HG03521 (cell line): ENCODE measurements around the gene ITCH.

ENCODE experiments used
- ATAC-seq: cut with Tn5 transposase; IDR thresholded peaks from one replicate; pipeline ENCODE4 v1.9.1; 2021; ENCODE audit warnings: mild to moderate bottlenecking, moderate library complexity; ENCODE audit not compliant: unreplicated experiment

ITCH gene

DNA sequence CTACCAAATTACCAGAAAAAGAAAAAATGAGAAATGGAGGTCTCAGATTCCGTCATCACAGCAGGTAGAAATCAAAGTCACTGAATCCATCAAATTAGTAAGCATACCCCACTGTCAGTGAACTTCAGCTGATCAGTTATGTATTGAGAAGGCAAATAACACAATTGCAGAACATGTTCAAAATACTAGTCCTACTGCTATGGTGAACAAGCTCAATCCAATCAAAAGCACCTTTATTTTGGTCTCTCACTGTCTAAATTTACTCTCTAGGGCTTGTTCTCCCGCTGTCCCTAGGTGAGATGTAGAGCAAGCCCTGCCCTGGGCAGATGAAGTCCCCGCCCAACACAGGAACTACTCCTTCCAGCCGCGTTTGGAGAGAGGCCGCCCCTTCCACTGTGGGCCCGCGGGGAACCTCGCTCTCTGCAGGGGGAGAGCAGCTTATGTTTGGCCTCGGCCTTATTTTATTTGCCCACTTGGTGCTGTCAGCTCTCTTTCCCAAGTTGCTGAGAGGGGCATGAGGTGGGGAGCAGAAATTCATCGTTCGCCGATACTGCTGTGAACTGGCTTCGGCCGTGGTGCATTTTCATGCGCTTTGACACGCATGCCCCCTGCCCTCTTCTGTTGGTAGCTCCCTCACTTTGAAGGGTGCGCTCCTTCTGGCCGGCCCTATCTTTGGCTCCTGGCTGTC lies 181.2 kb downstream of the ITCH start:
- no peak for ATAC-seq

DNA sequence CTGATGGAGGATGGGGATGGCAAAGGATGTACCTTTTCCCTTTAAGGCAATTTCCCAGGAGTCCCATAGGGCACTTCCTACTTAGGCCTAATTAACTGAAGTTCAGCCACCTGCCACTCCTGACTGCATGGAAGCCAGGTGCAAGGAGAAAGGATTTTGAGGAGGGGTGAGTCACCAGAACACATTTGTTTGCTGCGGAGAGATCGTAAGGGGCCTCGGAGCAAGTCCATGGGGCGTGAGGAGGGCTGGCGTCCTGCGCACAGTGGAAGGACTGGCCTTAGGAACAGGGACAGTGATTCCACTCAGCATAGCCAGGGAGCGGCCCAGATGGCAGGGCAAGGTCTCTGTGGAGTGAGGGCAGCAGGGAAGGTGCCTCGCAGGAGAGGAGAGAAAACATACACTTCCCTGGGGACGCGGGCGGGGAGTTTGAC lies 183.7 kb downstream of the ITCH start:
- no peak for ATAC-seq

GRCh38 chr20:34547844-34548613 lies 185.0 kb downstream of the ITCH start:
- ATAC-seq: no peak

- ATAC-seq: no peak
These were observed 186.3 kb downstream of the ITCH start for GRCh38 chr20:34549291-34549928.

DNA sequence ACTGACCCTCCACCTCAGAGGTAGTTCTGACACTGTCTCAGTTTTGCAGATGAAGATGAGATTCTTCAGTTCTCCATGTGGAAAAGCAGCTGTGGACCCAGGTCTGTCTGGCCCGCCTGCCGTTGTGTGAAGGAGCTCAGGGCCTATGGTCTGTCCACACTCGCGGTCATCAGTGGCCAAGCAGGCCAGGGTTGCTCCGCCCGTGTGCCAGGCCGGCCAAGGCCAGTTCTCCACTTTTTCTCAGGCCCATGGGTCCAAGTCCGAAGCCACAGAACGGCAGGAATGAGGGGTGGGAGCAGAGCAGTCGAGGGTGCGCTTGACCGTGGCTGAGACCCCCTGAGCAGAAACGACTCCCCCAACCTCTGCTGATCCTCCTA lies 186.8 kb downstream of the ITCH start:
- no peak for ATAC-seq

DNA sequence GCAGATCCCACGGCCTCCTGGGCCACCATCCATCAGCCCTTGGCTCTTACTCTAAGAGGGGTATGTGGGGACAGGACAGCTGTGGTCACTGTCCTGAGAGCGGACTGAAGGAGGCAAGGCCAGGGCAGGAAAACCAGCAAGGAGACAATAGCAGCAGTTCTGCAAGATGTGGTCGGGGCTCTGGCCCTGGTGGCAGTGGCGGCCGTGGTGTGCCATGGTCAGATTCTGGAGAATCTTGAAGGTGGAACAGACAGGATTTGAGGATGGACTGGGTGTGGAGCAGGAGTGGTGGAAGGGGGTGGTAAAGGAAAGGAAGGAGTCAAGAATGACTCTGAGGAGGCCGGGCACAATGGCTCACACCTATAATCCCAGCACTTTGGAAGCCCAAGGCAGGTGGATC lies 189.5 kb downstream of the ITCH start:
- ATAC-seq: no peak

DNA sequence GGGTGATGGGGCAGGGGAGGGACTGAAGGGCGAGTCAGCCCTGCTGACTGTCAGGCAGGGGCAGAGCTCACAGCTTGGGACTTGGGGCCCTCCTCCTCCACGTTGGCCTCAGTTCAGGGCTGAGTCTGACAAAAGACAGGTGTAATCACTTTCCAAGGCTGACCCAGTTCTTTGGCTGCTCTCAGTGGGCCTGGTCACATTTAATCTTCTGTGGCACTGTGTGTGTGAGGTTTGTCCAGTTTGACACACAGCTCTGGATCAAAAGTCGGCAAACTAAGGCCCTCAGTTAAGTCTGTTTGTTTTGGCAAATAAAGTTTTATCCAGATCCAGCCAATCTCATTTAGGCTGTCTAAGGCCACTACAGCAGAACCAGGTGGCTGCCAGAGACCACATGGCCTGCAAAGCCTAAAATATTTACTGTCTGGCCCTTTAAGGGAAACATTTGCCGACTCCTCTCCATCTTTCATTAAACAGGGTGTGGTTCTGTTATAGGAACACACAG lies 190.3 kb downstream of the ITCH start:
- ATAC-seq: no peak

DNA sequence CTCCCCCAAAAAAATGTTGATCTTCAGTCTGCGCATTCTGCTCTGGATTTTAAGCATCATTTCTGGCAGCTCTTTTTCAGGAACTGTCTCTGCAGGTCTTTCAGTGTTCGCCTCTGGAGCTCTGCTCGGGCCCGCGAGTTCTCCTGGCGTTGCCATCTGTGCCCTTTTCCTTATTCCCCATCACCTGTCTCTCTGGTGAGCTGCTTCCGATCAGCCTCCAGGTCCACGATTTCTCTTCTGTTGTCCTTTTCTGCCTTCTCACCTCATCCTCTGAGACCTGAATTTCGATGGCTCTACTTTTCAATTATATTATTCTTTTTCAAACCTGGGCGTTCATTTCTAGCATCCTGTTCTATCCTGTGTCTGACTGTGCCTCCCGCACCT lies 194.9 kb downstream of the ITCH start:
- ATAC-seq: no peak

DNA sequence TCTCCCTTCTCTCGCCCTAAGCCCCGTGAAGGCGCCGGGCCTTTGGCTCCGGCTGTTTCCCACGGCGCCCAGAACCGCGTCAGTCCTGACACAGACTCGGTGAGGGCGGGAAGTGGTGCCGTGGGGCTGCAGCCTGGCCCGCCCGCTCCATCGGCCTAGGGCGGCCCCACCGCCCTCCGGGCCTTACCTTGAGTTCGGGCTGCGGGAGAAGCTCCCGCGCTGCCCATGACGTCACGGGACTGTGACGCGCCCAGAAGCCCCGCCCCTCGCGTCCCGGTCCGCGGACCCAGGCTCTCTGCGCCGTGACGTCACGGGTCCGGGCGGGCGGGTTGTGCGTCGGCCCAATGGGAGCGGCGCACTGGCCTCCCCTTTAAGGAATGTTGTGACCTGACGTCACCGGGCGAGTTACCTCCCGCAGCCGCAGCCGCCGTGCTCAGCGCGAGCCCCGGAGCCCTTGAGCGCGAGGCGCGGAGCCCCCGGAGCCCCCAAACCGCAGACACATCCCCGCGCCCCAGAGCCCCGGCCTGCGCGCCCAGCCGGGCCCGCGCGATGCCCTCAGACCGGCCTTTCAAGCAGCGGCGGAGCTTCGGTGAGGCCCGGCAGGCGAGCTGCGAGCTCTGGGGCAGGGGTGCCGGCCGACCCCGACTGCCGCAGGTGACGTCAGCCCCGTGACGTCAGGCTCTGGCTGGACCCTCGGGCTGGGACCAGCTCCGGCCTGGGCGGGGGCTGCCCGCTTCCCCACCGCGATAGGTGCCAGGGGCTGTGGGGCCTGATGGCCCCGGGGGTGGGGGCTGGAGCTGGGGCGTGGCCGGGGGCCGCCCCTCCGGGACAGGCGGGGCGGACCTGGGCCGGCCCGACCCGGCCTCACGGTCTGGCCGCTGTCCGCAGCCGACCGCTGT lies 195.5 kb downstream of the ITCH start, which contains the start of gene MAP1LC3A:
TSS of gene MAP1LC3A (plus strand) at position 399 of the 899 bp plus-strand sequence. CDS start at position 550, 151 bp downstream.
- peak; percentile 60 for ATAC-seq

GRCh38 chr20:34559311-34560140 lies 196.5 kb downstream of the ITCH start:
- no peak for ATAC-seq

DNA sequence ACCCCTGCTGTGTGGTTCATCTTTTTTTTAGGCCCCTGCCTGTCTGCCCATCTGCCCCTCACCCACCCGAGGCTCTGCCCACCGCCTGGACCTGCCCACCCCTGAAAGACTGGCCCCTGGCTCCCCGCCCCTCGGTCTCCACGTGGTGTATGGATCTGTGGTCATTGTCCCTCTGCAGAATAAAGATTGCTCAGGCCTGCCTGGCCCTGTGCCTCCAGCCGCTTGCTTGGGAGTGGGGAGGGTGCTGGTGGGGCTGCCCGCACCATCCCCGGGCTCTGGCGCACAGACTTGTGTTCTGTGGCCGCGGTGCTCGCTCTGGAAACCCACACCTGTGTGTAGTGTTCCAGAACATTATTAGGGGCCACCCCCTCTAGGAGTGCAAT lies 197.1 kb downstream of the ITCH start:
- ATAC-seq: no peak

DNA sequence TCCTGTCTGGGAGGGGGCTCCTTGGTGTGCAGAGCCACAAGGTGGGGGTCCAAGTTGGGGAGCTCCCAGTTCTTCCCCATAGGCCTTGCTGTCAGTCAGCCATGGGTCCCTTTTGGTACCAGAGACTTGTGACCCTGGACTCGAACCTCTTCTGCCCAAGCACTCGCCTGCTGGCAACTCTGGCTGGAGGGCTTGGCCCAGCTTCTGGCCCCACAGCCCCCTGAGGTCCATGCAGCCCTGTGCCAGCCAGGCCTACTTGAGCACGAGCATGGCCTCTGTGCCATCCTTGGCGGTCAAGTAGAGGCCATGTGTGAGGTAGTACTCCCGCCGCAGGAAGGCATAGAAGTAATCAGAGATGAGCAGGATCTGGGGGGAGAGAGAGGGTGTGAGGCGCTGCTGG lies 197.5 kb downstream of the ITCH start:
- ATAC-seq: no peak
